H1 (cell line): ENCODE data around the gene FSTL4. TPM values are rescaled to one million over a fixed set of nuclear protein-coding genes. Genes with fewer than 3 reads are reported as not detected.
"Not testable (repeated sequence)": the region's sequence is repeated elsewhere in the genome, so short reads cannot be mapped to it uniquely, and the experiment has no call there.

Experiments
- CTCF ChIA-PET: fragments of 300-600 bp; sonication (Branson Sonifier 250); formaldehyde crosslinking; loops from one replicate; lab custom pipeline; 2021; ENCODE audit not compliant: partially characterized antibody; lab: Charles Lee
- POLR2A ChIA-PET: fragments of 300-600 bp; sonication (Branson Sonifier 250); formaldehyde crosslinking; loops from one replicate; lab custom pipeline; 2021; ENCODE audit warnings: inconsistent platforms; ENCODE audit not compliant: partially characterized antibody; lab: Charles Lee
- DNase-seq, 2 experiments: peaks; one replicate each; pipeline versions ENCODE4 v3.0.0 to v3.0.0-alpha.2; 2010 to 2022; ENCODE audit warnings: low spot score in 2 of 2, low read depth in 1 of 2, mixed read lengths in 1 of 2
- FAIRE-seq: peaks from 2 replicates; lab custom pipeline; 2011; peaks lifted over from hg19 to GRCh38; lab: Jason Lieb, UNC
- H2AFZ ChIP-seq: 2 replicates; pipeline ENCODE4 v1.8.1; 2012; ENCODE audit warnings: low read length, inconsistent platforms
- H2AK5ac ChIP-seq: 2 replicates; pipeline ENCODE4 v1.6.1; 2013; ENCODE audit warnings: low read depth, low read length
- H2BK120ac ChIP-seq: replicated peaks from 2 replicates; pipeline ENCODE3; 2013; ENCODE audit warnings: low read depth, low read length, inconsistent platforms
- H2BK12ac ChIP-seq: 2 replicates; pipeline ENCODE4 v1.6.1; 2013; ENCODE audit warnings: low read depth, low read length
- H2BK15ac ChIP-seq: 2 replicates; pipeline ENCODE4 v1.6.1; 2013; ENCODE audit warnings: low read length
- H2BK20ac ChIP-seq: 2 replicates; pipeline ENCODE4 v1.6.1; 2013; ENCODE audit warnings: low read length
- H2BK5ac ChIP-seq: 2 replicates; pipeline ENCODE4 v1.6.1; 2013; ENCODE audit warnings: low read depth, low read length
- H3K14ac ChIP-seq: 2 replicates; pipeline ENCODE4 v1.6.1; 2013; ENCODE audit warnings: inconsistent platforms; ENCODE audit not compliant: insufficient read length
- H3K18ac ChIP-seq: 2 replicates; pipeline ENCODE4 v1.6.1; 2013; ENCODE audit warnings: low read length; ENCODE audit errors: extremely low read depth
- H3K23ac ChIP-seq: 2 replicates; pipeline ENCODE4 v1.6.1; 2013; ENCODE audit warnings: inconsistent platforms; ENCODE audit not compliant: insufficient read length
- H3K23me2 ChIP-seq: 2 replicates; pipeline ENCODE4 v1.6.1; 2013; ENCODE audit warnings: low read depth, low read length
- H3K27ac ChIP-seq: 2 replicates; pipeline ENCODE4 v1.6.1; 2011; ENCODE audit warnings: low read depth, low read length, inconsistent platforms
- H3K27me3 ChIP-seq, 4 experiments: replicated peaks in 1 of 4; 1 replicate in 1 of 4; 2 replicates in 3 of 4; pipeline versions ENCODE4 v1.6.1 to v1.8.1; 2011 to 2013; ENCODE audit warnings: low read length in 3 of 4, mild to moderate bottlenecking in 3 of 4, inconsistent platforms in 2 of 4, mixed read lengths in 2 of 4, moderate library complexity in 1 of 4; ENCODE audit not compliant: control insufficient read depth in 3 of 4, insufficient read depth in 3 of 4; ENCODE audit errors: extremely low read depth in 1 of 4
- H3K36me3 ChIP-seq, 4 experiments: 2 replicates each; pipeline versions ENCODE4 v1.6.1 to v1.8.1; 2011 to 2013; ENCODE audit warnings: mild to moderate bottlenecking in 4 of 4, low read length in 3 of 4, moderate library complexity in 2 of 4, control low read depth in 1 of 4, inconsistent platforms in 1 of 4; ENCODE audit not compliant: insufficient read depth in 4 of 4, control insufficient read depth in 2 of 4
- H3K4ac ChIP-seq: replicated peaks from 2 replicates; pipeline ENCODE3; 2013; ENCODE audit warnings: low read length, low read depth, mixed read lengths, inconsistent platforms; ENCODE audit not compliant: insufficient read length
- H3K4me1 ChIP-seq, 4 experiments: replicated peaks in 1 of 4; 1 replicate in 1 of 4; 2 replicates in 3 of 4; pipeline versions ENCODE4 v1.6.1 to v1.8.1; 2011 to 2013; ENCODE audit warnings: low read length in 3 of 4, inconsistent platforms in 2 of 4, mixed read lengths in 1 of 4; ENCODE audit not compliant: insufficient read depth in 4 of 4, control insufficient read depth in 3 of 4
- H3K4me2 ChIP-seq, 2 experiments: 2 replicates each; pipeline versions ENCODE4 v1.6.1 to v1.8.1; 2011 to 2013; ENCODE audit warnings: low read depth in 2 of 2, low read length in 2 of 2, control low read depth in 1 of 2, inconsistent platforms in 1 of 2, mild to moderate bottlenecking in 1 of 2; ENCODE audit not compliant: insufficient read depth in 1 of 2
- H3K4me3 ChIP-seq, 4 experiments: fragments of 200-600, 300-600 bp in 1 of 4; sonication (generic), shearing (Covaris generic), sonication (Bioruptor Twin) in 1 of 4; 2 replicates each; pipeline versions ENCODE4 v1.5.1 to v1.8.1; 2011 to 2016; ENCODE audit warnings: low read length in 4 of 4, low read depth in 3 of 4, control low read depth in 2 of 4, inconsistent platforms in 2 of 4, mild to moderate bottlenecking in 2 of 4, mixed read lengths in 1 of 4, moderate library complexity in 1 of 4; ENCODE audit not compliant: insufficient read depth in 2 of 4; ENCODE audit errors: extremely low read depth in 1 of 4
- H3K56ac ChIP-seq: replicated peaks from 2 replicates; pipeline ENCODE3; 2013; ENCODE audit warnings: low read depth, mild to moderate bottlenecking, mixed read lengths, low read length, inconsistent platforms; ENCODE audit not compliant: insufficient read length
- H3K79me1 ChIP-seq: 2 replicates; pipeline ENCODE4 v1.6.1; 2013; ENCODE audit warnings: low read depth, low read length, control low read depth
- H3K79me2 ChIP-seq, 2 experiments: 2 replicates each; pipeline versions ENCODE4 v1.6.1 to v1.8.1; 2012 to 2013; ENCODE audit warnings: low read length in 2 of 2, mild to moderate bottlenecking in 2 of 2, inconsistent platforms in 1 of 2; ENCODE audit not compliant: insufficient read depth in 2 of 2, control insufficient read depth in 1 of 2
- H3K9ac ChIP-seq, 4 experiments: replicated peaks in 1 of 4; 1 replicate in 1 of 4; 2 replicates in 3 of 4; pipeline versions ENCODE4 v1.6.1 to v1.8.1; 2011 to 2013; ENCODE audit warnings: low read depth in 3 of 4, low read length in 3 of 4, control low read depth in 2 of 4, mild to moderate bottlenecking in 2 of 4, moderate library complexity in 2 of 4, inconsistent platforms in 1 of 4; ENCODE audit errors: extremely low read depth in 1 of 4
- H3K9me3 ChIP-seq, 2 experiments: 2 replicates each; pipeline versions ENCODE4 v1.6.1 to v1.8.1; 2012 to 2013; ENCODE audit warnings: mild to moderate bottlenecking in 2 of 2, moderate library complexity in 2 of 2, control low read depth in 1 of 2, inconsistent platforms in 1 of 2, low read depth in 1 of 2, low read length in 1 of 2, mixed read lengths in 1 of 2; ENCODE audit not compliant: insufficient read depth in 2 of 2
- H4K20me1 ChIP-seq, 2 experiments: replicated peaks in 1 of 2; 2 replicates each; pipeline versions ENCODE3 to v1.8.1; 2011 to 2013; ENCODE audit warnings: inconsistent platforms in 2 of 2, low read length in 2 of 2, mild to moderate bottlenecking in 1 of 2; ENCODE audit not compliant: insufficient read depth in 2 of 2, control insufficient read depth in 1 of 2
- H4K5ac ChIP-seq: 2 replicates; pipeline ENCODE4 v1.6.1; 2013; ENCODE audit warnings: low read length, low read depth, mixed read lengths, inconsistent platforms; ENCODE audit not compliant: insufficient read length
- H4K8ac ChIP-seq: 2 replicates; pipeline ENCODE4 v1.8.0; 2013; ENCODE audit warnings: mild to moderate bottlenecking, moderate library complexity, low read length, inconsistent platforms; ENCODE audit not compliant: insufficient read depth; ENCODE audit errors: extremely low read depth
- H4K91ac ChIP-seq: replicated peaks from 2 replicates; pipeline ENCODE3; 2013; ENCODE audit warnings: low read length, mixed read lengths, inconsistent platforms; ENCODE audit not compliant: insufficient read length
- RAD21 ChIP-seq, 2 experiments: IDR thresholded peaks in 1 of 2; conservative IDR thresholded peaks in 1 of 2; 2 replicates each; pipeline ENCODE4 v1.6.1; 2011; ENCODE audit warnings: low read depth in 2 of 2, low read length in 2 of 2, improper control_type of control experiment in 1 of 2, inconsistent platforms in 1 of 2, mild to moderate bottlenecking in 1 of 2, moderate library complexity in 1 of 2
- WGBS, 2 experiments: shearing (Covaris generic) in 1 of 2; methylation state at CpG; one replicate each; pipeline versions ENCODE4 v1.1.6 to v1.1.7; 2013 to 2015; ENCODE audit warnings: low lambda C conversion rate in 2 of 2, mixed read lengths in 2 of 2, inconsistent platforms in 1 of 2, low coverage in 1 of 2, missing lambda C conversion rate in 1 of 2; ENCODE audit not compliant: insufficient replicate concordance in 2 of 2, insufficient coverage in 1 of 2, insufficient read length in 1 of 2; ENCODE audit errors: extremely low coverage in 1 of 2, missing lambda C conversion rate in 1 of 2; 5-methylcytosine and 5-hydroxymethylcytosine counted together
- polyA plus RNA-seq, 7 experiments: library from polyadenylated mRNA; depleted of rRNA in 3 of 7; stranded (reverse) in 5 of 7; unstranded in 2 of 7; fragments of >200 nt in 5 of 7; fragments of 200-250 nt in 2 of 7; gene quantifications; 1 replicate in 5 of 7; 2 replicates in 1 of 7; 4 replicates in 1 of 7; pipeline versions ENCODE4 v1.2.1 to v1.2.3, GENCODE V29; 2011 to 2013; ENCODE audit warnings: missing spikeins in 2 of 7, mixed read lengths in 2 of 7
- total RNA-seq: library from RNA; stranded (reverse); fragmentation: NEBNext Ultra II Directional; extraction: Animal tissue kit (Norgen Biotek cat#: 25700); gene quantifications from 2 replicates; pipeline ENCODE4 v1.2.1, GENCODE V29; 2021
- TF ChIP-seq, protein P1 (sequence below), 3 experiments: IDR thresholded peaks; 1 replicate in 2 of 3; 2 replicates in 1 of 3; pipeline versions ENCODE4 v1.5.1 to v1.6.1; 2011; ENCODE audit warnings: low read length in 3 of 3, mild to moderate bottlenecking in 3 of 3, inconsistent platforms in 2 of 3, low read depth in 1 of 3, moderate library complexity in 1 of 3; ENCODE audit not compliant: insufficient read depth in 1 of 3; ENCODE audit errors: control extremely low read depth in 1 of 3

FSTL4 gene
- total and polyA plus RNA-seq, 2 of the 8 experiments (the other 6 are each of a cell fraction or from before 2014, with no cell fraction given): 3.1 to 4.1 TPM

DNA sequence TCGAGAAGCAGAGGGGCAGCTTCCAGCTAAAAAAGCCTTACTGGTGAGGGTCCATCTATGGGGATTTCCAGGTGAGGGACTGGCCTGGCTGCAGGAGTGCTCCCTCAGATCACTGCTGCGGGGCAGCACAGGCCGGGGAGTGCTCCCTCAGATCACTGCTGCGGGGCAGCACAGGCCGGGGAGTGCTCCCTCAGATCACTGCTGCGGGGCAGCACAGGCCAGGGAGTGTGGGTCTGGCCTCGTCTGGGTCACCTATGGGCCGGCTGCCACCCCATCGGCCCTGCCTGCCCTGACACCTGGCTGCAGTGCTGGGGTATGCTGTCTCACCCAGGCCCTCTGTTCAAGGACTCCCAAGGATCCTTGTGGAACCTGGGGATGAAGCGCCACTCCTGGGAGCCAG lies 167.1 kb downstream of the FSTL4 start:
- H2BK20ac ChIP-seq, H3K79me2 ChIP-seq, H3K27ac ChIP-seq, H4K8ac ChIP-seq, H3K18ac ChIP-seq, H3K23ac ChIP-seq, H4K91ac ChIP-seq, H3K4me3 ChIP-seq, H3K4ac ChIP-seq, H3K4me1 ChIP-seq, H3K14ac ChIP-seq, H3K79me1 ChIP-seq, H2BK120ac ChIP-seq, H3K27me3 ChIP-seq, H2BK5ac ChIP-seq, H3K9me3 ChIP-seq, H2AFZ ChIP-seq, H4K20me1 ChIP-seq, H2BK12ac ChIP-seq, H4K5ac ChIP-seq, FAIRE-seq, H3K4me2 ChIP-seq, H3K23me2 ChIP-seq, H3K36me3 ChIP-seq, H3K56ac ChIP-seq, H2BK15ac ChIP-seq, H2AK5ac ChIP-seq, DNase-seq, H3K9ac ChIP-seq: not testable (repeated sequence)
- ChIA-PET POLR2A (interaction anchor here (0.6 kb wide), 1 partner anchor 27 kb away, joined by 3 read pairs; no protein-coding TSS in a partner anchor), CTCF (interaction anchor here (0.8 to 3.3 kb wide), 5 partner anchors 15 to 376 kb away, joined by 3 to 12 read pairs (median 4); no protein-coding TSS in a partner anchor)
- 88% methylated on average over 10 of the region's 10 CpGs; no CpG with 5 or more reads in 1 of the 2 experiments for WGBS, 2 experiments
- TF ChIP-seq, protein P1, sequence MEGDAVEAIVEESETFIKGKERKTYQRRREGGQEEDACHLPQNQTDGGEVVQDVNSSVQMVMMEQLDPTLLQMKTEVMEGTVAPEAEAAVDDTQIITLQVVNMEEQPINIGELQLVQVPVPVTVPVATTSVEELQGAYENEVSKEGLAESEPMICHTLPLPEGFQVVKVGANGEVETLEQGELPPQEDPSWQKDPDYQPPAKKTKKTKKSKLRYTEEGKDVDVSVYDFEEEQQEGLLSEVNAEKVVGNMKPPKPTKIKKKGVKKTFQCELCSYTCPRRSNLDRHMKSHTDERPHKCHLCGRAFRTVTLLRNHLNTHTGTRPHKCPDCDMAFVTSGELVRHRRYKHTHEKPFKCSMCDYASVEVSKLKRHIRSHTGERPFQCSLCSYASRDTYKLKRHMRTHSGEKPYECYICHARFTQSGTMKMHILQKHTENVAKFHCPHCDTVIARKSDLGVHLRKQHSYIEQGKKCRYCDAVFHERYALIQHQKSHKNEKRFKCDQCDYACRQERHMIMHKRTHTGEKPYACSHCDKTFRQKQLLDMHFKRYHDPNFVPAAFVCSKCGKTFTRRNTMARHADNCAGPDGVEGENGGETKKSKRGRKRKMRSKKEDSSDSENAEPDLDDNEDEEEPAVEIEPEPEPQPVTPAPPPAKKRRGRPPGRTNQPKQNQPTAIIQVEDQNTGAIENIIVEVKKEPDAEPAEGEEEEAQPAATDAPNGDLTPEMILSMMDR (IDR thresholded peaks at IDR 0.05; ENCODE audit: control extremely low read depth in 1 of 3, insufficient read depth in 1 of 3, low read depth in 1 of 3, low read length in 3 of 3): peak in 1 of 3 experiments; percentile 2; a peak in 1 of 4 replicates
- TF ChIP-seq RAD21 (IDR thresholded peaks at IDR 0.05 in 1 of 2, conservative IDR thresholded peaks at IDR 0.05 in 1 of 2; ENCODE audit: low read depth in 2 of 2, low read length in 2 of 2): peak in 1 of 2 experiments; percentile 7; a peak in 1 of 4 replicates
